Smooth muscle cell (in vitro differentiated cells): ENCODE measurements around the gene PLEK. TPM values are rescaled to one million over a fixed set of nuclear protein-coding genes. Genes with fewer than 3 reads are reported as not detected.

ENCODE experiments used
- DNase-seq: peaks from one replicate; lab custom pipeline; 2025; ENCODE audit not compliant: unreplicated experiment; lab: John Stamatoyannopoulos, UW
- H2AFZ ChIP-seq: fragments of 200-600 bp; sonication (generic); 2 replicates; pipeline ENCODE4 v1.6.0; 2016; ENCODE audit warnings: antibody characterized with exemption, low read depth, mild to moderate bottlenecking
- H3F3A ChIP-seq: fragments of 200-600 bp; sonication (generic); 2 replicates; pipeline ENCODE4 v1.6.0; 2017; ENCODE audit warnings: antibody characterized with exemption, low read depth
- H3K27ac ChIP-seq: fragments of 200-600 bp; sonication (generic); 2 replicates; pipeline ENCODE4 v1.5.1; 2016; ENCODE audit warnings: low read depth, mild to moderate bottlenecking
- H3K27me3 ChIP-seq: fragments of 200-600 bp; sonication (generic); 2 replicates; pipeline ENCODE4 v1.6.1; 2016; ENCODE audit warnings: low read depth, mild to moderate bottlenecking
- H3K36me3 ChIP-seq: fragments of 200-600 bp; sonication (generic); 2 replicates; pipeline ENCODE4 v1.5.1; 2016; ENCODE audit warnings: low read depth
- H3K4me1 ChIP-seq: fragments of 200-600 bp; sonication (generic); 2 replicates; pipeline ENCODE4 v1.5.1; 2016; ENCODE audit warnings: low read depth
- H3K4me2 ChIP-seq: fragments of 200-600 bp; sonication (generic); 2 replicates; pipeline ENCODE4 v1.6.0; 2016; ENCODE audit warnings: mild to moderate bottlenecking
- H3K4me3 ChIP-seq: fragments of 200-600 bp; sonication (generic); 2 replicates; pipeline ENCODE4 v1.5.1; 2016; ENCODE audit warnings: mild to moderate bottlenecking
- H3K79me2 ChIP-seq: fragments of 200-600 bp; sonication (generic); 2 replicates; pipeline ENCODE4 v1.6.0; 2016; ENCODE audit warnings: low read depth, mild to moderate bottlenecking
- H3K9ac ChIP-seq: fragments of 200-600 bp; sonication (generic); 2 replicates; pipeline ENCODE4 v1.6.0; 2016; ENCODE audit warnings: low read depth
- H3K9me3 ChIP-seq: fragments of 200-600 bp; sonication (generic); replicated peaks from 2 replicates; pipeline ENCODE4 v1.5.1; 2016; ENCODE audit warnings: low read depth
- H4K20me1 ChIP-seq: fragments of 200-600 bp; sonication (generic); 2 replicates; pipeline ENCODE4 v1.6.0; 2016; ENCODE audit warnings: low read depth
- CTCF ChIP-seq: fragments of 200-600 bp; sonication (generic); IDR thresholded peaks from 2 replicates; pipeline ENCODE4 v1.5.1; 2017; ENCODE audit warnings: borderline replicate concordance, mild to moderate bottlenecking, antibody characterized with exemption; ENCODE audit not compliant: insufficient read depth, poor library complexity, severe bottlenecking
- WGBS: methylation state at CpG from one replicate; pipeline ENCODE4 v1.1.7; 2016; ENCODE audit warnings: low lambda C conversion rate; 5-methylcytosine and 5-hydroxymethylcytosine counted together
- polyA plus RNA-seq: library from polyadenylated mRNA; unstranded; fragments of >200 nt; fragmentation: Nextera tagmentation; extraction: Ambion mirVana; gene quantifications from 2 replicates; pipeline ENCODE4 v1.2.1, GENCODE V29; 2016
- total RNA-seq: library from RNA; depleted of rRNA; stranded (reverse); fragments of >200 nt; gene quantifications from 2 replicates; pipeline ENCODE4 v1.2.3, GENCODE V29; 2014

The PLEK gene
- total and polyA plus RNA-seq, 2 experiments from 2014 or later = not detected

DNA sequence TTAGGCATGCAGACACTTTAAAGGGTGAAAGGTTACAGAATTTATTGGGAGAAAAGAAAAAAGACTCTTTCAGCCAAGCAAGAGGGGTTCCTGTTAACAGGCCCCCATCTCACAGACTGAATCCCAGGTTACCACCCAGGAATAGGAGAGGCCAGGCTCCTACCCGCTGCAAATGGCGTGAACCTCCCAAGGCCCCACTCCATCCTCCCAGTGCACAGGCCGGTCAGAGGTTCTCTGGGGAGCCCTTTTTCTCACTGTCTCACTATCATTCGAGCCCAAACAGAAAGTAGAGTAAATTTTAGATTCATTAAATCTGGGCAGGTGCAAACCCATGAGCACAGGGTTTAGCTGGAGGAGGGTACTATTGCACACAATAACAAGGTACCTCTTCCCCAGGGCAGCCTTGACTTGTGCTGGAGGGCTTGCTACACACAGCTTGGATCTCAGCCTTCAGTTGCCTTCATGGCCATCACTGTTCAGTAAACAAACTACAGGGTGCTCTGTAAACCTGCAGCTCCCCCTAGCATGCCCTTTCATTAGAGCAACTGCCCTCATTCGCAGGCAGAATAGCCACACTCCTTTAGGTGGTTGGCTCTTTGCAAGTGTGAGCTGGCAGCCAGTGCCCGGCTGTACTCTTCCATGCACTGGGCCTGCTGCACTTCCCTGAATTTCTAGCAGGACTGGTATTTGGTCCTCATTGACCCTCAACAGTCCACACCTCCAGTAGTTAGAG lies 7.3 kb upstream of the PLEK start:
- Histone ChIP-seq H3K27ac (no peak overlapping the region), H3K4me1 (no peaks in the 10 kb centered on the region), H3K9me3 (no peaks in the 10 kb centered on the region), H3K27me3 (no peaks in the 10 kb centered on the region), H4K20me1 (no peaks in the 10 kb centered on the region), H2AFZ (no peak overlapping the region), H3K4me2 (no peak overlapping the region), H3K9ac (no peak overlapping the region), H3K79me2 (no peaks in the 10 kb centered on the region), H3K4me3 (no peak overlapping the region), H3K36me3 (no peaks in the 10 kb centered on the region), H3F3A (no peaks in the 10 kb centered on the region)
- no peak for TF ChIP-seq CTCF
- 73% methylated on average over 6 of the region's 6 CpGs for WGBS
- no peak for DNase-seq

- Histone ChIP-seq H3K4me3 (no peak overlapping the region), H3K4me2 (no peak overlapping the region), H4K20me1 (no peaks in the 10 kb centered on the region), H3K9ac (no peak overlapping the region), H3K79me2 (no peaks in the 10 kb centered on the region), H3K27me3 (no peaks in the 10 kb centered on the region), H3K9me3 (no peaks in the 10 kb centered on the region), H3K4me1 (no peaks in the 10 kb centered on the region), H3K36me3 (no peaks in the 10 kb centered on the region), H2AFZ (no peak overlapping the region), H3F3A (no peaks in the 10 kb centered on the region), H3K27ac (no peak overlapping the region)
- DNase-seq = no peak
- WGBS = 69% methylated on average over 3 of the region's 3 CpGs
- no peak for TF ChIP-seq CTCF
Observed at GRCh38 chr2:68359889-68360288, 5.2 kb upstream of the PLEK start.

GRCh38 chr2:68362069-68362468 lies 3.0 kb upstream of the PLEK start:
- H3F3A ChIP-seq = no peaks in the 10 kb centered on the region
- no peaks in the 10 kb centered on the region for H3K27me3 ChIP-seq
- no peaks in the 10 kb centered on the region for H3K36me3 ChIP-seq
- no peak overlapping the region for H3K27ac ChIP-seq
- no peaks in the 10 kb centered on the region for H3K4me1 ChIP-seq
- TF ChIP-seq CTCF = peak; percentile 64
- no peak overlapping the region for H3K4me3 ChIP-seq
- H3K79me2 ChIP-seq = no peaks in the 10 kb centered on the region
- H4K20me1 ChIP-seq = no peaks in the 10 kb centered on the region
- no peak overlapping the region for H2AFZ ChIP-seq
- H3K9me3 ChIP-seq = no peaks in the 10 kb centered on the region
- H3K9ac ChIP-seq = no peak overlapping the region
- H3K4me2 ChIP-seq = no peak overlapping the region
- WGBS = 32% methylated on average over 12 of the region's 12 CpGs
- DNase-seq = no peak

- WGBS = 93% methylated on average over 7 of the region's 7 CpGs
- H3K9me3 ChIP-seq = no peaks in the 10 kb centered on the region
- no peak overlapping the region for H2AFZ ChIP-seq
- H3K27me3 ChIP-seq = no peaks in the 10 kb centered on the region
- peaks cover under 1% of the 10 kb centered on the region for H3F3A ChIP-seq
- no peaks in the 10 kb centered on the region for H3K36me3 ChIP-seq
- no peak overlapping the region for H3K4me2 ChIP-seq
- H3K79me2 ChIP-seq = no peaks in the 10 kb centered on the region
- no peaks in the 10 kb centered on the region for H4K20me1 ChIP-seq
- DNase-seq = no peak
- H3K4me1 ChIP-seq = no peaks in the 10 kb centered on the region
- H3K27ac ChIP-seq = no peak overlapping the region
- no peak overlapping the region for H3K4me3 ChIP-seq
- H3K9ac ChIP-seq = no peak overlapping the region
- TF ChIP-seq CTCF = no peak
Observed at GRCh38 chr2:68362749-68363148, 2.3 kb upstream of the PLEK start.
